Natural killer cell treated with Interleukin-12 subunit alpha and Interleukin-12 subunit beta and Interleukin-15 and Interleukin-18, amount 100 ng/mL, for 72 hours (primary cell): Measurements from ENCODE around the gene HPX. TPM values are rescaled to one million over a fixed set of nuclear protein-coding genes. Genes with fewer than 3 reads are reported as not detected.

Experiments
- ATAC-seq, 2 donors: fragments of 150-1000 bp; cut with Tn5 transposase in 1 of 2; sonication (Bioruptor Pico), chemical (Tn5 transposase) in 1 of 2; 2 replicates each; pipeline ENCODE4 v1.10.0; 2021
- DNase-seq: peaks from one replicate; pipeline ENCODE4 v3.0.0; 2022; ENCODE audit warnings: low spot score
- H3K27ac Mint-ChIP-seq, 2 donors: 1 replicate in 1 of 2; 2 replicates in 1 of 2; pipeline ENCODE4 v1.8.0; 2022; ENCODE audit warnings: mixed read lengths in 2 of 2, mild to moderate bottlenecking in 1 of 2, moderate library complexity in 1 of 2
- H3K27me3 Mint-ChIP-seq, 2 donors: 1 replicate in 1 of 2; 2 replicates in 1 of 2; pipeline ENCODE4 v1.8.0; 2022; ENCODE audit warnings: mixed read lengths in 2 of 2
- H3K36me3 Mint-ChIP-seq: one replicate; pipeline ENCODE4 v1.8.0; 2022; ENCODE audit warnings: mixed read lengths
- H3K4me1 Mint-ChIP-seq, 2 donors: 1 replicate in 1 of 2; 2 replicates in 1 of 2; pipeline ENCODE4 v1.8.0; 2022; ENCODE audit warnings: low read depth in 2 of 2, mixed read lengths in 2 of 2, mild to moderate bottlenecking in 1 of 2
- H3K4me3 Mint-ChIP-seq: one replicate; pipeline ENCODE4 v1.8.0; 2022; ENCODE audit warnings: mixed read lengths
- H3K9me3 Mint-ChIP-seq: 2 replicates; pipeline ENCODE4 v1.8.0; 2022; ENCODE audit warnings: mixed read lengths
- total RNA-seq, 2 donors: library from RNA; stranded (reverse); gene quantifications; one replicate each; pipeline ENCODE4 v1.2.3, GENCODE V29; 2022

Gene HPX, protein sequence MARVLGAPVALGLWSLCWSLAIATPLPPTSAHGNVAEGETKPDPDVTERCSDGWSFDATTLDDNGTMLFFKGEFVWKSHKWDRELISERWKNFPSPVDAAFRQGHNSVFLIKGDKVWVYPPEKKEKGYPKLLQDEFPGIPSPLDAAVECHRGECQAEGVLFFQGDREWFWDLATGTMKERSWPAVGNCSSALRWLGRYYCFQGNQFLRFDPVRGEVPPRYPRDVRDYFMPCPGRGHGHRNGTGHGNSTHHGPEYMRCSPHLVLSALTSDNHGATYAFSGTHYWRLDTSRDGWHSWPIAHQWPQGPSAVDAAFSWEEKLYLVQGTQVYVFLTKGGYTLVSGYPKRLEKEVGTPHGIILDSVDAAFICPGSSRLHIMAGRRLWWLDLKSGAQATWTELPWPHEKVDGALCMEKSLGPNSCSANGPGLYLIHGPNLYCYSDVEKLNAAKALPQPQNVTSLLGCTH
- total RNA-seq, result under 1 TPM; 0.76 to 0.92 TPM

DNA sequence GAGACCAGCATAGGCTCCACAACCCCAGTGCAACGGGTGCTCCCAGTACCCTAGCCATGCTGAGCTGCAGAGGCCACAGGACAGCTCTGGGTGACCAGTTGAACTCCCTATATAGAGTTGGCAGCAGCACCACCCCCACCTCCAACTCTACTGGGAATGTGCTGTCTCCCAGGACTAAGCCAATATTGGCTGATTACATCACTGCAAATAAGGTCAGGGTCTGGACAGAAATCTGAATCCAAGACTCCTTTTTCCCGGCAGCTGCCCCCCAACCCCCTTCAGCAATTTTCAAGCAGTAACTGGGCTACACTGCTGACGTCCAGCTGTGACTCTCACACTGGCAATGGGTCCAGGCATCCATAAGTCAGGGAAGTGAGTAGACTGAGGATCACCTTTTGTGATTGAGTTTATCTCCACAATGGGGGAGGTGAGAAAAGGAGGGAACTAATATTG lies at the start of gene HPX:
HPX (minus strand) TSS at position 82 of the 453 bp plus-strand sequence; CDS start at position 58, 24 bp downstream.
- H3K36me3 Mint-ChIP-seq, result no peaks in the 10 kb centered on the region
- ATAC-seq (no peak), DNase-seq (no peak)
- no peak within 1 kb of the TSS for H3K4me3 Mint-ChIP-seq
- no peak within 1 kb of the TSS for H3K27ac Mint-ChIP-seq
- no peaks in the 10 kb centered on the region for H3K9me3 Mint-ChIP-seq
- peaks cover 0 to under 1% of the 10 kb centered on the region in 2 donors for H3K27me3 Mint-ChIP-seq
- peaks cover under 1 to 2% of the 10 kb centered on the region in 2 donors for H3K4me1 Mint-ChIP-seq

DNA sequence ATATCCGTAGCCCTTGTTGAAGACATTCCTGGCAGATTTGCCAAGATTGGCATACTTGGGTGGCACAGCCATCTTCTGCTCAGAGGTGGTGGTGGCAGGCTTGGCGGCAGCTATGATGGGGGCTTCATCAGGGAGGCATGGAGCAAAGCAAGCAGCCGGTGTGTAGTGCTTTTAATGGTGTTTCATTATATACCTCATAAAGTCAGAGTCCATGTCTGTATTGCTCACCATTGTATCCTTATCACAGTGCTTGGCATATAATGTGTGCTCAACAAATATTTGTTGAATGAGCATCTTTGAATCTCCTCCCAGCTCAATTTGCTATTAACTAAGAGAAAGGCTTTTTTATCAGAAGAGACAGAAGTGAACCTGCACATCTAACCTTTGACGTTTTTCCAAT lies 48.5 kb upstream of the HPX start:
- Mint-ChIP-seq H3K9me3 (no peaks in the 10 kb centered on the region), H3K4me3 (no peak overlapping the region)

GRCh38 chr11:6488821-6489220 lies 48.0 kb upstream of the HPX start:
- H3K36me3 Mint-ChIP-seq, result no peaks in the 10 kb centered on the region
- peaks cover 0 to 3% of the 10 kb centered on the region in 2 donors for H3K4me1 Mint-ChIP-seq
- no peak overlapping the region for H3K27ac Mint-ChIP-seq
- no peaks in the 10 kb centered on the region for H3K9me3 Mint-ChIP-seq
- H3K4me3 Mint-ChIP-seq, result no peak overlapping the region
- ATAC-seq, result no peak
- no peaks in the 10 kb centered on the region for H3K27me3 Mint-ChIP-seq
- DNase-seq, result no peak

More for the DNA sequence above, 48.5 kb upstream of the HPX start:
- Mint-ChIP-seq H3K4me1 (peaks cover 0 to 3% of the 10 kb centered on the region in 2 donors), H3K27ac (no peak overlapping the region), H3K36me3 (no peaks in the 10 kb centered on the region), H3K27me3 (no peaks in the 10 kb centered on the region)
- DNase-seq (no peak), ATAC-seq (no peak)

DNA sequence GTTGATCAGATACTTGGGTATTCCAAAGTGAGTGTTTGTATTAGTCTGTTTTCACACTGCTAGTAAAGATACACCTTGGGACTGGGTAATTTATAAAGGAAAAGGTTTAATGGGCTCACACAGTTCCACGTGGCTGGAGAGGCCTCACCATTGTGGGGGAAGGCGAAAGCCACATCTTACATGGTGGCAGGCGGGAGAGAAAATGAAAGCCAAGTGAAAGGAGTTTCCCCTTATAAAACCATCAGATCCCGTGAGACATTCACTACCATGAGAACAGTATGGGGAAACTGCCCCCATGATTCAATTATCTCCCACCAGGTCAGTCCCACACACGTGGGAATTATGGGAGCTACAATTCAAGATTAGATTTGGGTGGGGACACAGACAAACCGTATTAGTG lies 47.6 kb upstream of the HPX start:
- Mint-ChIP-seq H3K36me3 (peaks cover 4% of the 10 kb centered on the region), H3K4me1 (peaks cover 4 to 5% of the 10 kb centered on the region in 2 donors), H3K4me3 (no peak overlapping the region), H3K9me3 (no peaks in the 10 kb centered on the region), H3K27me3 (no peaks in the 10 kb centered on the region), H3K27ac (no peak overlapping the region)
- DNase-seq (no peak), ATAC-seq (no peak)

- Mint-ChIP-seq H3K36me3 (peaks cover 14% of the 10 kb centered on the region), H3K4me1 (peaks cover 14 to 15% of the 10 kb centered on the region in 2 donors), H3K4me3 (no peak overlapping the region), H3K27me3 (no peaks in the 10 kb centered on the region), H3K27ac (no peak overlapping the region), H3K9me3 (no peaks in the 10 kb centered on the region)
- no peak for DNase-seq
- ATAC-seq, result no peak
These were observed 46.2 kb upstream of the HPX start for GRCh38 chr11:6486938-6487337.

- H3K27ac Mint-ChIP-seq, result no peak overlapping the region
- H3K36me3 Mint-ChIP-seq, result peaks cover 14% of the 10 kb centered on the region
These were observed 45.5 kb upstream of the HPX start for GRCh38 chr11:6486256-6486655.

DNA sequence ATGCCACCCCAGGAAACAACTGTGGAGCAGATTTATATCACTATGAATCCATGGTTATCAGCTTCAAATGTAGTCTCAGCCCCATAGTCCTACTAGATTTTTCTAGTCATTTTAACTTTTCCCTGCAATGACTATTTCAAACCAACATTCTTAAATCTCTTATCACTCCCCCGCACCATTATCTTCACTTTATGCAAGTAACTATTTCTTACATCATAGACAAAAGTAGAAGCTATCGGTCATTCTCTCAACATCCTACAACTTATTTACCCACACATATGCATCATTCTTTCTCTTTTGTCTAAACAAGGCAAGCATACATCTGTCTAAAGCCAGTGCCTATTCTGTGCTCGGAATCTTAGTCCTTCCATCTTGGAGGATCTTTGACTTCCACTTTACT lies 44.9 kb upstream of the HPX start:
- H3K4me3 Mint-ChIP-seq, result no peak overlapping the region

More at GRCh38 chr11:6486256-6486655, 45.5 kb upstream of the HPX start:
- no peak overlapping the region for H3K4me3 Mint-ChIP-seq
- no peaks in the 10 kb centered on the region for H3K9me3 Mint-ChIP-seq
- ATAC-seq (no peak), DNase-seq (no peak)
- no peaks in the 10 kb centered on the region for H3K27me3 Mint-ChIP-seq
- H3K4me1 Mint-ChIP-seq, result peaks cover 14 to 16% of the 10 kb centered on the region in 2 donors

GRCh38 chr11:6483015-6483414 lies 42.2 kb upstream of the HPX start:
- H3K27me3 Mint-ChIP-seq, result no peaks in the 10 kb centered on the region
- H3K27ac Mint-ChIP-seq, result peak overlapping the region; percentile 82 to 96
- no peak for ATAC-seq
- H3K4me1 Mint-ChIP-seq, result peaks cover 31% of the 10 kb centered on the region in 2 donors
- no peaks in the 10 kb centered on the region for H3K9me3 Mint-ChIP-seq
- H3K4me3 Mint-ChIP-seq, result peak overlapping the region; percentile 90
- H3K36me3 Mint-ChIP-seq, result peaks cover 14% of the 10 kb centered on the region
- DNase-seq, result no peak

More for the DNA sequence above, 44.9 kb upstream of the HPX start:
- no peak overlapping the region for H3K27ac Mint-ChIP-seq
- no peaks in the 10 kb centered on the region for H3K9me3 Mint-ChIP-seq
- ATAC-seq (no peak), DNase-seq (no peak)
- H3K4me1 Mint-ChIP-seq, result peaks cover 15 to 22% of the 10 kb centered on the region in 2 donors
- H3K27me3 Mint-ChIP-seq, result no peaks in the 10 kb centered on the region
- peaks cover 14% of the 10 kb centered on the region for H3K36me3 Mint-ChIP-seq

- no peak for ATAC-seq
- no peak for DNase-seq
- Mint-ChIP-seq H3K27me3 (no peaks in the 10 kb centered on the region), H3K9me3 (no peaks in the 10 kb centered on the region), H3K27ac (peak overlapping the region; percentile 82 to 96), H3K4me1 (peaks cover 31% of the 10 kb centered on the region in 2 donors), H3K4me3 (peak overlapping the region; percentile 90), H3K36me3 (peaks cover 14% of the 10 kb centered on the region)
These were observed 41.7 kb upstream of the HPX start for GRCh38 chr11:6482441-6482840.

DNA sequence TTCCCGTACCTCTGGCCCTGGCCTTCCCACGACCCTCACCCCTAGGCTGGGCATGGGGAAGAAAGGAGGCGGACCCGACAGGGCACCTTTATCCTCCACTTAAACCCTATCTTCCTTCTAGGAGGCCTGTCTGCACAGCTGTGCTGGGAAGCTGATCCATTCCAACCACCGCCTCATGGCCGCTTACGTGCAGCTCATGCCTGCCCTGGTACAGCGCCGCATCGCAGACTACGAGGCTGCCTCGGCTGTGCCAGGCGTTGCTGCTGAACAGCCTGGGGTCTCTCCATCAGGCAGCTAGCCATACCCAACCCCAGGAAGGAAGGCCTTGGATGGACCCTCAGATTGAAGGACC lies 41.1 kb upstream of the HPX start:
- Mint-ChIP-seq H3K4me3 (peak overlapping the region; percentile 90), H3K27ac (peak overlapping the region; percentile 82 to 96), H3K9me3 (no peaks in the 10 kb centered on the region), H3K4me1 (peaks cover 31% of the 10 kb centered on the region in 2 donors), H3K27me3 (no peaks in the 10 kb centered on the region), H3K36me3 (peaks cover 14% of the 10 kb centered on the region)
- no peak for DNase-seq
- ATAC-seq, result peak in 1 of 2 donors; percentile 2

- no peaks in the 10 kb centered on the region for H3K9me3 Mint-ChIP-seq
- DNase-seq, result peak; percentile 98
- H3K36me3 Mint-ChIP-seq, result peaks cover 14% of the 10 kb centered on the region
- peak within 1 kb of the TSS; percentile 82 to 96 for H3K27ac Mint-ChIP-seq
- peak within 1 kb of the TSS; percentile 90 for H3K4me3 Mint-ChIP-seq
- peak; percentile 99 to 100 for ATAC-seq
- H3K4me1 Mint-ChIP-seq, result peaks cover 31 to 33% of the 10 kb centered on the region in 2 donors
- H3K27me3 Mint-ChIP-seq, result no peaks in the 10 kb centered on the region
These were observed 40.5 kb upstream of the HPX start, which contains the start of the genes ARFIP2 and TIMM10B for GRCh38 chr11:6481012-6481923. TSS of gene ARFIP2 (minus strand) at chr11:6481331. CDS start at chr11:6480421, 910 bp downstream. TSS of gene TIMM10B (plus strand) at chr11:6481501. CDS start at chr11:6481517, 16 bp downstream.

GRCh38 chr11:6480299-6480914 lies 39.6 kb upstream of the HPX start:
- Mint-ChIP-seq H3K9me3 (no peaks in the 10 kb centered on the region), H3K27ac (peak overlapping the region; percentile 82 to 96), H3K27me3 (no peaks in the 10 kb centered on the region), H3K4me3 (peak overlapping the region; percentile 90), H3K4me1 (peaks cover 31 to 33% of the 10 kb centered on the region in 2 donors), H3K36me3 (peaks cover 14% of the 10 kb centered on the region)
- ATAC-seq (no peak), DNase-seq (no peak)

DNA sequence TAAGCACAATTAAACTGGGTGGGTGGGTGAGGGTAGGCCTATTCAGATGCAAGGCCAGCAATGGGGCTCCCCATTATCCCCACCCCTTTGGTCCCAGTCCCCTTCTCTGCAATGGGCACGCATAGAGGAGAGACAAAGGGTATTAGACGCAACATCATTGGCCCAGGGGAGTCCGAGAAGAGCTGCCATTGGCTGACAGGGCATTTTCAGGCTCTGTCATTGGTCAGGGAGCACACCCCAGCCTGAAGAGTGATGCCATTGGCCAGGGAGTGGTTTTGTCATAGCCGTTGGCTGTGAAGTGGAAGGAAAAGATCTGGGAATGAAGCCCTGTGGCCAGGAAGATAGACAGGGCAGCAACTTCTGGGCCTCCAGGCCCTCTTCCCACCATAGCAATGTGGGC lies 35.8 kb upstream of the HPX start:
- no peak overlapping the region for H3K4me3 Mint-ChIP-seq
- peaks cover 18 to 32% of the 10 kb centered on the region in 2 donors for H3K4me1 Mint-ChIP-seq
- no peaks in the 10 kb centered on the region for H3K9me3 Mint-ChIP-seq
- DNase-seq (no peak), ATAC-seq (no peak)
- no peak overlapping the region for H3K27ac Mint-ChIP-seq
- H3K36me3 Mint-ChIP-seq, result no peaks in the 10 kb centered on the region
- no peaks in the 10 kb centered on the region for H3K27me3 Mint-ChIP-seq
